ENCODE measurements around the gene ASPHD2.

The ASPHD2 gene

DNA sequence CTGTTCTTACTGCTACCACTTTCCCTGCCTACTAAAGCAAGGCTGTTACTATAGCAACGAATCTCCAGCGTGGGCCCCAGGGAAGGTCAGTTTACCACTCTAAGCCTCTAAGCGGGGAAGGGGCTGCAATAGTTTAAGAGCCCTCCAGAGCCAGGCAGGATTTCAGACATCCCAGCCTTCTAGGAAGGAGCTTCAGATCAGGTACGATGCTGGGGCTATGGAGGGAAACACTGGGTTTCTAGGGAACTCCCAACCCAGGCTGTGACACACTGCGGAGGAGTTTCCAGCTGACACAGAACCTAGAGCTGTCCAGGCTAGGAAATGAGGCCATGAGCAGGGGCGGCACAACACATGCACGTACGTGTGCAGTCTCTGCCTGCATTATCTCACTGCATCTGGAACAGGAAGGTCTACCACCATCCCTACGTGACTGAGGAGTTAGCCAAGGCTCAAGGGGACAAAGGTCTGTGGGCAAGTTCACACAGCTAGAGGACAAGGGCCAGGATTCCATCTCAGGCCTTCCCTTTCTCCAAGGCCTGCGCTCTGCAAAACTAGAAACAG lies 34.1 kb downstream of the ASPHD2 start:
- Histone ChIP-seq H3K36me3 (ENCODE audit: control insufficient read depth, low read length) (peaks cover 95% of the 10 kb centered on the region), H4K20me1 (ENCODE audit: control insufficient read depth, insufficient read depth, low read depth, low read length) (peaks cover 9% of the 10 kb centered on the region), H3K9me2 (replicated peaks; ENCODE audit: control insufficient read depth, low read length) (no peaks in the 10 kb centered on the region), H3K27ac (ENCODE audit: low read depth, low read length) (no peak overlapping the region), H3F3A (ENCODE audit: control insufficient read depth, insufficient read depth) (no peaks in the 10 kb centered on the region), H3K27me3 (ENCODE audit: control insufficient read depth, low read length) (no peaks in the 10 kb centered on the region), H3K4me3 (ENCODE audit: low read length) (no peak overlapping the region), H3K4me2 (ENCODE audit: low read length) (no peak overlapping the region), H3K79me2 (ENCODE audit: control insufficient read depth, low read length) (peaks cover 87% of the 10 kb centered on the region), H3K9me3 (ENCODE audit: control insufficient read depth, insufficient read depth, low read length) (no peaks in the 10 kb centered on the region), H3K4me1 (ENCODE audit: control insufficient read depth, low read length) (no peaks in the 10 kb centered on the region)
- TF ChIP-seq EZH2phosphoT487 (IDR thresholded peaks at IDR 0.05; ENCODE audit: borderline replicate concordance, low read length), result no peak
- TF ChIP-seq, protein P1, sequence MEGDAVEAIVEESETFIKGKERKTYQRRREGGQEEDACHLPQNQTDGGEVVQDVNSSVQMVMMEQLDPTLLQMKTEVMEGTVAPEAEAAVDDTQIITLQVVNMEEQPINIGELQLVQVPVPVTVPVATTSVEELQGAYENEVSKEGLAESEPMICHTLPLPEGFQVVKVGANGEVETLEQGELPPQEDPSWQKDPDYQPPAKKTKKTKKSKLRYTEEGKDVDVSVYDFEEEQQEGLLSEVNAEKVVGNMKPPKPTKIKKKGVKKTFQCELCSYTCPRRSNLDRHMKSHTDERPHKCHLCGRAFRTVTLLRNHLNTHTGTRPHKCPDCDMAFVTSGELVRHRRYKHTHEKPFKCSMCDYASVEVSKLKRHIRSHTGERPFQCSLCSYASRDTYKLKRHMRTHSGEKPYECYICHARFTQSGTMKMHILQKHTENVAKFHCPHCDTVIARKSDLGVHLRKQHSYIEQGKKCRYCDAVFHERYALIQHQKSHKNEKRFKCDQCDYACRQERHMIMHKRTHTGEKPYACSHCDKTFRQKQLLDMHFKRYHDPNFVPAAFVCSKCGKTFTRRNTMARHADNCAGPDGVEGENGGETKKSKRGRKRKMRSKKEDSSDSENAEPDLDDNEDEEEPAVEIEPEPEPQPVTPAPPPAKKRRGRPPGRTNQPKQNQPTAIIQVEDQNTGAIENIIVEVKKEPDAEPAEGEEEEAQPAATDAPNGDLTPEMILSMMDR (IDR thresholded peaks at IDR 0.05; ENCODE audit: low read depth, low read length, poor library complexity, severe bottlenecking), result no peak

DNA sequence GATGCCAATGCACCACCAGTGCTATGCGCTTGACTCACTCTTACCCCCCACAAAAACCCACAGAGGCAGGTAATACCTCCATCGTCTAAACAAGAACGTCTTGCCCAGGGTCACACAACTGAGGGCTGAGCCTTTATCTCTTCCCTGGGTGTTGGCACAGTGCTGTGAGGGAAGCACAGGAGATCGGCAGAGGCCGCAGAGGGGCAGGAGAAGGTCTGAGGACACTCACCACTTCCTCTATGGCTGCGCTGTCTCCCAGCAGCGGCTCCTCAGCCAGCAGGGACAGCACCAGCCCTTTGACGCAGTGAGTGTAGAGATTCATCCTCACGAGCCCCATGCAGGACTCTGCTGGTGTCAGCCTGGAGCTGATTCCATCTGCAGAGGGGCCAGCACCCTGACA lies 34.6 kb downstream of the ASPHD2 start:
- H3K79me2 ChIP-seq (ENCODE audit: control insufficient read depth, low read length), result peaks cover 86% of the 10 kb centered on the region
- no peak overlapping the region for H3K27ac ChIP-seq (ENCODE audit: low read depth, low read length)

DNA sequence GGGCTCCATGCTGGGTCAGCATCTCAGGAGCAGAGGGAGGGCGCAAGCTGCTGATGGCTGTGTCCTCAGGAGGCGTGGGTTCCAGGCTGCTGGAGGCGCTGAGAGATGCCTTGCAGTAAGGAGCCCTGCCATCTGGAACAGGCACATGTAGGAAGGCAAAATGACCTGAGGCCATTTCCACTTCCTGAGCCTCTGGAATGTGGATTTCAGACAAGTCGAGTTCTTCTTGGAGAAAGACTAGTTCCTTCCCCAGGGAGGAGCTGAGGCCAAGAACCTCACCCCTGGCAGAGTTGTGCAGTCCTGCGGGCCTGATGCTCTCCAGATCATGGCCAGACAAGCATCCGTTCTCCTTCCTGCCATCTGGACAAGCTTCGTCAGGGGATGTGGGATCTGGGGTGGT lies 35.3 kb downstream of the ASPHD2 start:
- Histone ChIP-seq H3K9me3 (ENCODE audit: control insufficient read depth, insufficient read depth, low read length) (no peaks in the 10 kb centered on the region), H4K20me1 (ENCODE audit: control insufficient read depth, insufficient read depth, low read depth, low read length) (peaks cover 9% of the 10 kb centered on the region), H3K27me3 (ENCODE audit: control insufficient read depth, low read length) (no peaks in the 10 kb centered on the region), H3K4me1 (ENCODE audit: control insufficient read depth, low read length) (no peaks in the 10 kb centered on the region), H3K27ac (ENCODE audit: low read depth, low read length) (no peak overlapping the region), H3K79me2 (ENCODE audit: control insufficient read depth, low read length) (peaks cover 82% of the 10 kb centered on the region), H3K4me2 (ENCODE audit: low read length) (no peak overlapping the region), H3K4me3 (ENCODE audit: low read length) (no peak overlapping the region), H3F3A (ENCODE audit: control insufficient read depth, insufficient read depth) (no peaks in the 10 kb centered on the region), H3K9me2 (replicated peaks; ENCODE audit: control insufficient read depth, low read length) (no peaks in the 10 kb centered on the region), H3K36me3 (ENCODE audit: control insufficient read depth, low read length) (peaks cover 95% of the 10 kb centered on the region)
- TF ChIP-seq, protein P1 (IDR thresholded peaks at IDR 0.05; ENCODE audit: low read depth, low read length, poor library complexity, severe bottlenecking), result no peak
- TF ChIP-seq EZH2phosphoT487 (IDR thresholded peaks at IDR 0.05; ENCODE audit: borderline replicate concordance, low read length), result no peak

More for the DNA sequence above, 34.6 kb downstream of the ASPHD2 start:
- Histone ChIP-seq H3K4me1 (ENCODE audit: control insufficient read depth, low read length) (no peaks in the 10 kb centered on the region), H3K9me3 (ENCODE audit: control insufficient read depth, insufficient read depth, low read length) (no peaks in the 10 kb centered on the region), H3K27me3 (ENCODE audit: control insufficient read depth, low read length) (no peaks in the 10 kb centered on the region), H4K20me1 (ENCODE audit: control insufficient read depth, insufficient read depth, low read depth, low read length) (peaks cover 9% of the 10 kb centered on the region), H3K9me2 (replicated peaks; ENCODE audit: control insufficient read depth, low read length) (no peaks in the 10 kb centered on the region), H3K36me3 (ENCODE audit: control insufficient read depth, low read length) (peaks cover 95% of the 10 kb centered on the region), H3K4me2 (ENCODE audit: low read length) (no peak overlapping the region), H3F3A (ENCODE audit: control insufficient read depth, insufficient read depth) (no peaks in the 10 kb centered on the region), H3K4me3 (ENCODE audit: low read length) (no peak overlapping the region)
- TF ChIP-seq, protein P1 (IDR thresholded peaks at IDR 0.05; ENCODE audit: low read depth, low read length, poor library complexity, severe bottlenecking), result no peak
- TF ChIP-seq EZH2phosphoT487 (IDR thresholded peaks at IDR 0.05; ENCODE audit: borderline replicate concordance, low read length), result no peak

All from DOHH2 (cell line).